ENCODE results near the gene NCAPD2.
A peak's percentile ranks its signal among the peaks of the same experiment; 100 is the strongest.
"Not testable (repeated sequence)": the region's sequence is repeated elsewhere in the genome, so short reads cannot be mapped to it uniquely, and the experiment has no call there.

NCAPD2 gene

DNA sequence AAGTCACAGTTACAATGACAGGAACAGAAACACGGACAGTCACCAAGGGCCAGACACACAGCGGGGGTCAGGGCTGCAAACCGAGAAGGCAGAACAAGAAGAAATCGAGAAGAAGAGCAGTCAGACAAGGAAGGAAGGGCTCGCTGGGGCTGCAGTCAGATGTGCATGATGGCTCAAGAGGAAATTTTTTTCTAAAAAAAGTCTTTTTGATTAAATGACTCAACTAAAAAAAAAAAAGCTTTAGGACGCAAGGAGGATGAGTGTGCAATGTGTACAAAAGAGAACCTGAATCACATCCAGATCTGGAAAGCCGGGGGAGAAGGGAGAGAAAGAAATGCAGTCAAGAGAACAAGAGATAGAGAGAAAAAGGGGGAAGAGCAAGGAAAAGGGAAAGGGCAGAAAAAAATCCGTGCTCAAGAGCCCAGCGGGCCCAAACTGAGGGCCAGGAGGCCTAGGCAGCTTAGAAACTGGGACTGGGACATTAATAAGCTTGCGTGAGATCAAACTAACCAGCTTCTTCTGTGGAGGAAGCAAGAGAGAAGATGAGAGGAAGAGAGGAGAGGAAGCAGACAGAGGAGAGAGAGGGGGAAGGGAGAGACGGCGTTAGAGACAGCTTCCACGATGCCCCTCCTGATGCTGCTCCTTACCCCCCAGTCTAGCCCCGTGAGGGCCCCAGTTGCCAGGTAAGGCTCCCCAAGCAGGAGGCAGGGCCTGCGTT, 55.2 kb downstream of the NCAPD2 start:
- DNase-seq (ENCODE audit: low spot score): no peak

DNA sequence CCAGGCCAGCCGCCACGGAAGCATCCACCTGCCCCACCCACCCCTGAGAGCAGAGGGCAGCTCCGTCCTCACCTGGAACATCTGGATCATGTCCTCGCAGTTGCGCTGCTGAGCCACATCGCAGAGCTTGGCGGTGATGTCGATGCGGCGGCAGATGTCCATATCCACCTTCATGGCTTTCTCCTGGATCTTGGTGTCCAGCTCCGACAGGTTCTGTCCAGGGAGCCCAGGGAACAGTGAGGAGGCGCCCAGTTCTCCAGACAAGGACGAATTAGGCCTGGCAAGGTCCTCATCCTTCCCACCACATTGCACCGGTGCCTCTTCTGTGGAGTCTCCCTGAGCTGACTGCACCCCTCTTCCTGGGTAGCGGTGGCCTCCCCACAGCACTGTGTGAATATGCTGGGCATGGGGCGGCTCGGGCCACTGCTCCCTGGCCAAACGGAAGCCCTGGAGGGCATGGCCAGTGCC, 55.8 kb downstream of the NCAPD2 start:
- no peak for DNase-seq (ENCODE audit: low spot score)

DNA sequence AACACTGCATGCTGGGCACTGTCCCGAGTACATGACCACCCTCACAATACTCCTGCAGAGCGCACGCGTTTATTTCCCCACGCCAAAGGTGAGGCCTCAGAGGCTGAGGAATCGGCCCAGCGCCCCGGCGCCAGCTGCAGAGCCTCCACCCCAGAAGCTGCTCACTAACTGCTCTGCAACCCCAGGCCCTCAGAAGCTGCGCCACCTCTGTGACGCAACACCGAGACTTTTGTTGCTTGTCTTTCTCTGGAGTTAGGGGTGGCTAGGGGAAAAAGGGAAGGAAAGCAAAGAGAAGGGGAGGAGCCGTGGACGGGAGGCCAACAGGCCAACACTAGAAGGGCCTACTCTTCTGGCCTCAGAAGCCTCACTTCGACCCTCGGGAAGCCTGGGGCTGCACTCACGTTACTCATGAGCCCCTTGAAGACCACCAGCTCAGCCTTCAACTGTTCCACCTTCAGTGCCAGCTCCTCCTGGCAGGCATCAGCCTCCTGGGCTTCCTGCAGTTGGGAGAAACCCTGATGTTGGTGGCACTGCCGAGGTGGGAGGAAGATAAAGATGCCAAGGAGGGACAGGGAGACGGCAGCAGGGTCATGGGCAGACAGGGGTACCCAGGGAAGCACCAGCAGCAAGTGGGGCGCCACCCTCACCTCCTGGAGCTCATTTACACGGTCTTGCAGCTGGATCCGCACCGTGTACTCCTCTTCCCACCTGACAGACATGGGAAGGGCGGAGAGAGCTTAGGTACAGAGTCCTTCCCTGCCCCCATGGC, 56.6 kb downstream of the NCAPD2 start:
- DNase-seq (ENCODE audit: low spot score): no peak

DNA sequence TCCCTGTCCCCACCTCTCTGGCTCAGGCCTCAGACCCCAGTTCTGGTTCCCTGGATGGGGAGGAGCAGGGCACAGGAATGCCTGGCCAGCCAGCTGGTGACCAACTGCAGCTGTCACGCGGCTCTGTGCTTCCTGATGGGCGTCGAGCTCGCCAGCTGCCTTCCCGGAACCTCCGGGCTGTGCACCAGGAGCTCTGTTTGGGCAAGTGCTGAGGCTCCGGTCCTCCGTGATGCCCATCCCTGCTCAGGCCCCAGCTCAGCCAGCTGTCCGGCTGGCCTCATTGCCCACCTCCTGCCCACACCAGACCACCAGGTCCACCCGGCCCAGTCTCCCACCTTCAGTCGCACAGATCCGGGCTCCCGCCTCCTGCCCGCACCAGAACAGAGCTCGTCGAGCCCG, 57.2 kb downstream of the NCAPD2 start:
- DNase-seq (ENCODE audit: low spot score): no peak

DNA sequence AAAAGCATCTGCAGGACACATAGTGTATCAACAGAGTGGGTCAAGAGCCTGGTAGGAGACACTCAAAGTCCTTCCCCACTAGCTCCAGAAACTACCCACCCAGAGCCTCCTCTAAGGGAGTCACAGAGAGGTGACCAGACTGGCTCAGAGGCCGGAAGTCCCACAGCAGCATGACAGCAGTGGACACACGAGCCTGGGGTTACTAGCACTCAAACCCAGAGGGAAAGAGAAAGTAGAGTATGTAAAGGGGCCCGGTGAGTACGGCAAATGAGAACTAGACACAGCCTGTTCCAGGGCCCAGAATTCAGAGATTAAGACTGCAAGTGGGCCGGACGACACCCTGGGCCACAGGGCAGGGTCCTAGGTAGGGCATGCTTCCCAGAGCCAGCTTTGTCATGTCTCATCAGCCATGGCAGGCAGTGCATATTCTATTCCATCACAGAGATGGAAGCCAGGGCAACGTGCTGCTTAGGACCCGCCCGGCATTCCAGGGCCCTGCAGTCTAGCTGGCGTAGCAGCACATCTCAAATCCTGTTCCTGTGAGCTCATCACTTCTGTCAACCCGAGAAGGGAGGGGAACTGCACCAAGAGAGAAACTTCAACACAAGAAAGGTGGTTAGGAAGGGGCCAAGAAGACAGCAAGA, 57.7 kb downstream of the NCAPD2 start:
- no peak for DNase-seq (ENCODE audit: low spot score)

DNA sequence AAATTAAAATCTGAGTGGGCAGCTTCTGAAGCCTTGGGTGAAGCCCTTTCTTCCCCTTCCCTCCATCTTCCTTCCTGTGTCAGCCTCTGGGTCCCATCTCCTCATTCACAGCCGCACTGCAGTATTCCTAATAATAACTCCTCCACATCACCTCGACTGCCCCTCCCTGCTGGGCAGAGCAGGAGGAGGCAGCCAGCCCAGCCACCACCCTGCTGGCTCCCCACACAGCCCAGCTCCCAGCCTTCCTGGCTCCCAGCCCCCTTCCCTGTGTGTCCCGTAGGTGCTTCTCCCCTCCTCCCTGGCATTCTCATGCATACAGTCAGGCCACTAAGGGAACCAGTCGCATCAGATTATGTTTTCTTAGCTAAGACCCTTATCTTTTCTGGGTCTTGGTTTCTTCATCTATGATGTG, 58.2 kb downstream of the NCAPD2 start:
- DNase-seq (ENCODE audit: low spot score): no peak

DNA sequence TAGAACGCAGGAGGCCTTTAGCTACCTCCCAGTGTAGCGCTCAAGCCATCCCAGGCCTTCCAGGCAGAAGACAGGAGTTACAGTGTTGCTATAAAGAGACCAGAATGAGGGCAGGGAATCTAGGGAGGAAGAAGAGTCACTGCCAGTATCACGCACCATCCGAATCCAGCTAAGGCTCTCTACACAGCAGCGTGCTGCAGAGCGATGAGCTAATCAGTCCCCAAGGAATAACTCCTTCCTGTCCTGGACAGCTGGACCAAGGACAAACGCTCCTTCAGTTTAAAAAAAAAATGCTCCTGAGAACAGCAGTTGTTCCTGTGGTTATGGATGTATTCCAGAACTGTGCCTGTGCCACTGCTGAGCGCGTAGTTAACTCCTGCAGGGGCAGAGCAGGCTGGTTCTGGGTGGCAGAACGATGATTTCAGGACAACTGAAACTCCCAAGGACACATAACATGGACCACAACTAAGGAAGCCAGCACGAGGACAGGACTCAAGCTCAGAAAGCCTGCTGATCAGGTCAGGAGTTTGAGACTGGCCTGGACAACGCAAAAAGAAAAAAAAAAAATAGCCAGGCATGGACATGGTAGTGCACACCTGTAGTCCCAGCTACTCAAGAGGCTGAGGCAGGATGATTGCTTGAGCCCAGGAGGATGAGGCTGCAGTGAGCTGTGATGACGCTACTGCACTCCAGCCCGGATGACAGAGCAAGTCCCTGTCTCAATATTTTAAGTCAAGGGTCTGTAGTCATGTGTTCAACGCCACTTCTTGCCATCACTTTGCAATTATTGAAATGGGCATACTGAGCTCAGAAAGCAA, 59.4 kb downstream of the NCAPD2 start:
- no peak for DNase-seq (ENCODE audit: low spot score)

DNA sequence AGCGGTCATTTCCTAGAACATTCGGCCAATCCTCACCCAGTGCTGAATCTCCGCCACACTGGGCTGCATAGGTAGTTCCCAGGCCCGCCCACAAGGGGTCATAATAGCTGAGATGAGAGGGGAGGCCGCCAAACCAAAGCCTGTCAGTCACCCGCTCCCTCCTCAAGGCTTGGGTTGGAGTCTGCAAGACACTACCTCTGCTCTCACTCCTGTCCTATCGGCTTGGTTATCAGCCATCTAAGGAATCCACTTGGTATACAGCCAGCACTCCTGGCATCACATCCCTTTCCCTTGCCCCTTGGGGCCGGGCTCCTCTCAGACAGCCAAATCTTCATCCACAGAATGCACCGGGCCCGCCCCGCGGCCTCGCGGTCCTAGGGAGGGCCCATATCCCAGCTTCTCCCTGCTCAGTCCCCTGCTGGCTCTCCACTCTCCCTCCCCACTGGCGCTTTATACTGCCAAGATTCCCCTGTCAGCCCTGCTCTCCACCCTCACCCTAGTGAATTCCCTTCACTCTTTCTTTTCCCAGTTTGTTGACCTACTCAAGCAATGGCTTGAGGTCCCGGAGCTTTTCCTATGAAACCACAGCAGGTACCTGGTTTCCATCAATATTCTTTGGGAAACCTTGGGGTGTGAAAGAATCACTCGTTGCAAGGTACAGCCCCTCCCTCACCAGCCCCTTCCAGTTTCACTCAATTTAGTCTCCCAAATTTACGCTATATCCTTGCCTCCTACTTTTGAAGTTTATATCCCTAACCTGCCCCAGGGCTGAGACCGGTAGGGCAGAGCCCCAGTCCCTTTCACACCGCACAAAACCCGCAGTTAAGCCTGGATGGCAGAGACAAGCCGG, 60.5 kb downstream of the NCAPD2 start:
- peak; percentile 95 for DNase-seq (ENCODE audit: low spot score)

DNA sequence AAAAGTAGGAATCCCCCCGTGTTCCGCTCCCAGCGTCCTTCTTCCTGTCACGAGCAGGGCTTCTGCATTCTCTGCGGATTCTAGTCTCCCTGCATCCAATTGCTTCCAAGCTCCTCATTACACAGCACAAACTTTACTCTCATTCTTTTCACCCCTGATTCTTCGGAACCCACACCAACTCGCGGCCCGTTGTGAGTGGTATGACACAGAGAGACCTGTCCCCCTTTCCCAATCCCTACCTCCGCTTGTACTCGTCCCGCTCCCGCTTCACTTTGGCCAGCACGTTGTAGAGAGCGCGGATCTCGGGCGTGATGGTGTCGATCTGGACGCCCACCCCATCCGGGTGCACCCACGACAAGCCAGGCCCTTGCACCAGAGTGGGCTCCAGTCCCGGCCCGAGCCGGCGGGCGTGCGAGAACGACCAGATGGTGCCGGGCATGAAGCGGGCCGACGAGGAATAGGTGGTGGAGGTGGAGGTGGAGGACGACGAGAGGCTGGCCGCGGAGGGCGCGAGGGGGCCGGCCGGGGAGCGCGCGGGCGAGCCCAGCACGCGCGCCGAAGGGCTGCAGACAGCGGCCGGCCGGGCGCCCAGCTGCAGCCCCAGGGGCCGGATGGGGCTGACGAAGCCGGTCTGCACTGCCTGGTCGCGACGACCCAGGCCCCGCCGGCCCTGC, 61.3 kb downstream of the NCAPD2 start:
- DNase-seq (ENCODE audit: low spot score): peak; percentile 50

DNA sequence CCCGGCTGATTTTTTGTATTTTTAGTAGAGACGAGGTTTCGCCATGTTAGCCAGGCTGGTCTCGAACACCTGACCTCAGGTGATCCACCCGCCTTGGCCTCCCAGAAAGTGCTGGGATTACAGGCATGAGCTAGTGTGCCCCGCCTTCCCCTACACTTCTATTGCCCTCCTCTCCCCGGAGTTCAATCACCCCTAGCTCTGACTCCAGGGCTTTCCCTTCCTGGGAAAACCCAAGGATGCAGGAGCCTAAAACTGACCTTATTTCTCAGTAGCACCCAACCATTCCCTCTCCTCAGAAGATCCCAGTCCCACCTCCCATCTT, 62.6 kb downstream of the NCAPD2 start:
- DNase-seq (ENCODE audit: low spot score): not testable (repeated sequence)

DNA sequence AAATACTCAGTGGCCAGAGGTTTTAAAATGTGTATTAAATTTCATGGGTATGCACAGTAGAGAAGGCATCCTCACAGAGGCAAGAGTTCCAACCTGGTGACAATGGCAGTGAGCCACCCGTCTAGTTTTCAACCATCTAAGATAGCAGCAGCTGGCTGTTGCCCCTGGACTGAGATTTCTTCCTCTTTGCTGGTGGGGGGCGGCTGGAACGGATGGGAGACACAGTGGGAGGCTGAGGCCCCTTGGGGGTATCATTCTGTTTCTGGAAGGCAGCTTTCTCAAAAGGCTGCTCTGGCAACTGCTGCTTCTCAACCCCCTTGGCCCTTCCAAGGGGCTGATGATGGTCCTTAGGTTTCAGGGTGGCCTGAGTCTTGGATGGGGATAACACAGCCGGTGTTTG, 63.0 kb downstream of the NCAPD2 start:
- DNase-seq (ENCODE audit: low spot score): no peak

DNA sequence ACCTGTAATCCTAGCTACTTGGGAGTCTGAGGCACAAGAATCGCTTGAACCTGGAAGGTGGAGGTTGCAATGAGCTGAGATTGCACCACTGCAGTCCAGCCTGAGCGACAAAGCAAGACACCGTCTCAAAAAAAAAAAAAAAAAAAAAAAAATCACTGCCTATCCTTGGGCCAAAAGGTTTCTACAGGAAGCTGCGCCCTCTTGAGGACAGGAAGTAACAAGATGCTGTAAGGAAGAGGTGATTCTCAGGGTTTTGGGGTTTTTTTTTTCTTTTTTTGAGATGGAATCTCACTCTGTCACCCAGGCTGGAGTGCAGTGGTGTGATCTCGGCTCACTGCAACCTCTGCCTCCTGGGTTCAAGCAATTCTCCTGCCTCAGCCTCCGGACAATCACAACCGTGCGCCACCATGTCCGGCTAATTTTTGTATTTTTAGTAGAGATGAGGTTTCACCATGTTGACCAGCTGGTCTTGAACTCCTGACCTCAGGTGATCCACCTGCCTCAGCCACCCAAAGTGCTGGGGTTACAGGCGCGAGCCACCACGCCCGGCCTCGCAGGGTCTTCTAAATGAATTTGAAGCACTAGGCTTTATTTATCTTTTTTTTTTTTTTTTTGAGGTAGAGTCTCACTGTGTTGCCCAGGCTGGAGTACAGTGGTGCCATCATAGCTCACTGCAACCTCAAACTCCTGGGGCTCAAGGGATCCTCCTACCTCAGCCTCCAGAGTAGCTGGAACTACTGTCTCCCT, 64.3 kb downstream of the NCAPD2 start:
- DNase-seq (ENCODE audit: low spot score): peak; percentile 94

DNA sequence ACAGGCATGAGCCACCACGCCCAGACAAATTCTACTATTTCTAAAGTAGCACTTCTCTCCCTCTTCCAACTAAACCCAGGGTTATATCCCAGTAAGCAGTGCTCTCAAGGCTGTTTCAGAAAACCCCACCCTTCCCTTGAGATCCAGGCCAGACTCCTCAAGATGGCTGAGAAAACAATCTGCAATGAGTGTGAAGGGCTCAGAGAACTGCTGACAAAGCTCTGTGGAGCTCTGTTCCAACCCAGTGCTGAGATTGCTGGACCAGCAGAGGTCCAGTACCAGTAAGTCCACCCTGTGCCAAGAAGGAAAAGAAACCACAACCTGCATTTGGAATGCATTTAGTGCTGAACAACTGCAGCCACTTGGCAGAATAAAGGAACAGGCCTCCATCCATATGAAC, 65.6 kb downstream of the NCAPD2 start:
- DNase-seq (ENCODE audit: low spot score): no peak

DNA sequence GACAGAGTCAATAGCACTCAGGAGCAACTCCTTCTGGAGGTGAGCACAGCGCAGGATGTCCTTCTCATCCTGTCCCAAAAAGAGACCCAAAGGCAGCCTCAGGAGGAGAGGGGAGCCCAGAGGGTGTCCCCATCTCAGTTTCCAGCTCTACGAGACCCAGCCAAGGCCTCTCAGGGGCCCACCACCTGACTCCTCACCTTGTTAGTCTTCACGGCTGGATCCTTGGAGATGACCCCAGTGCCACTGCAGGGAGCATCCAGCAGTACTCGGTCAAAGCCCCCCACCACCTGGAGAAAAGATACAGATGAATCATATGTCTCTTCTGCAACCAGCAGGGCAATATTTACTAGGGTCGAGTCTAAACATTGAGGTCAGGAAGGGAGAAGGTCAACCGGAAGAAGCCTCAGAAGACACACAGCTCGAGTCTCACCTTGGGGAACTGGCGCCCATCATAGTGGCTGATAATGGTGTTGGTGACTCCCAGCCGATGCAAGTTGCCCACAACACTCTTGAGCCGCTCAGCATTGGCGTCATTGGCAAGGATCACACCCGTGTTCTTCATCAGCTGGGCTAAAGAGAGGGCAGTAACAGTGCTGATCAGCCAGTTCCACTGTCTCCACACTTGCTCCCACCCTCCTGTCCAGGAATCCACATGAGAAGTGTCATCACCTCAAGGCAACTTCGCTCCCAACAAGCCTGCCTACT, 66.8 kb downstream of the NCAPD2 start:
- no peak for DNase-seq (ENCODE audit: low spot score)

DNA sequence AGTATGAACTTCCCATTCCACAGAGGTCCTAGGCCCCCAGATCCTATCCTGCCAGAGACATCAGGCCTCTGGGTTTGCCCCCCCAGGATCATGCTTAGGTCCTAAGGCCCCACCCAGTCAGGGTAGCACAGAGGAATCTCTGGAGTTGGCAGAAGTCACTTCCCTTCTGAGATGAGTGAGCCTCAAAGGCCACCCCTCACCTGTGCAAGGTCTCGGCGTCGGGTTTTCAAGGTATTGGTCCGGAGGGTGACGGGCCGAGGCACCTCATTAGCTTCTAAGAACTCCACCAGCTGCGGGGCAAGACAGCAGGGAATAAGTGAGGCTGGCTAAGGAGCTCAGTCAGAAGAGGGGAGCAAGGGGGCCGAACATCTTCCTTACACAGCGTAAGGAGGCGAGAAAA, 69.0 kb downstream of the NCAPD2 start:
- no peak for DNase-seq (ENCODE audit: low spot score)

DNA sequence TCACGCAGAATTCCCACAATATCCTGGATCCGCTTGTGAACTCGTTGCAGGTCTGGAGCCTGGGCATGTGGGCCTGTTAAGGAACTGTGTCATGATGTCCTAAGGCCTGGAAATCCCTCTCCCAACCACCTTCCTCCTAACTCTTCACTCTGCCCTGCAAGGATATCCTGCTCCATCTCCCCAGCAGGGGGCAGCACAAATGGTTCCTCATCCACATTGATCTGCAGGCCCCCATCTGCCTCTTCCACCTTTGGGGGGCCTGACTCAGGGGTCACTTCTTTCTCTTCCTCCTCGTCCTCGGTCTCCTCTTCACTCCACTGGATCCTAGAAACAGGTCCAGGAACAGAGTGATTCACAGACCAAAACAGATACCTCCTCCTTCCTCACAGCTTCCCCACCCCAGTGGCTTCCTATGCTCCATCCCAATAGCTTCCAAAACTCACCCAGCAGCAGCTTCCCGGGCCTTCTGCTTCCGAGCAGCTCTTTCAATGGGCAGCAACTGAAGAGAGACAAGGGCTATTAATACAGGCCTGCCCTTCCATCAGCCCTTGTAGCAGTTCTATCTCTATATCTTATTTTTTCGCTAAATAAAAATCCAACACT, 69.6 kb downstream of the NCAPD2 start:
- DNase-seq (ENCODE audit: low spot score): peak; percentile 73

DNA sequence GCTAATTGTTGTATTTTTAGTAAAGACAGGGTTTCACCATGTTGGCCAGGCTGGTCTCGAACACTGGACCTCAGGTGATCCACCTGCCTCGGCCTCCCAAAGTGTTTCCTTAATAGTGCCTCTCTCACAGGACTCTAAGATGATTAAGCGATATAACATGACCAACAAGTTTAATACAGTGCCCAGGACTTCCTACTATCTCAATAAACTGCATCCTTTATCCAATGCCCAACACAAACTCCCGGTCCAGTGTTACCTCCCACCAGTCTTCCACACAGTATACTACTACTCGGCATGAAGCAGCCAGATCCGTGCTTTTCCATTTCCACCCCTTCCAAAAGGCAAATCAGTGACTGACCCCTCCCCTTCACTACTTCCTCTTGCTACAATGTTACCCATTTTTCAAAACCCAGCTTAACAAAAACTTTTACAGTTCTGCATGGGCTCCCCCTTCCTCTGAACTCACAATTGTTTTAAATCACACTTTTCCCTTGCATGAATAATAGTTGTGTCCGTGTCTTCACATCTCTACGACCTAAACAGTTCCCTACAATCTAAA, 73.3 kb downstream of the NCAPD2 start:
- peak; percentile 51 for DNase-seq (ENCODE audit: low spot score)

DNA sequence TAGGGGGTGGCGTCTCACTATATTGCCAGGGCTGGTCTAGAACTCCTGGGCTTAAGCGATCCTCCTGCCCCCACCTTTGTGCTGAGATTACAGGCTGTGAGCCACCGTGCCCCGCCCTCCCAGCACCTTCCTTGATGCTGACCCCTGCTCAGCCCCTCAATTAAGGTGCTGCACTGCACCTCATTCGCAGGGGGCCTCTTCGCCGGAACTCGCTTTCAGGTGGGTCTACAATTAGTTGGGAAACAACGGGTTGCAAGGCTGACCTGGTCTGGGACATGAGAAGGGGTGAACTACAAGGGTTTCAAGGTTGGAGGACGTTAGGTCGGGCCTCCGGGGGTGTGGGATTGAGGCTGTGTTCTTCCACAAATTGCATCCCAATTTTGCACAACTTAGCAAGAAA, 75.4 kb downstream of the NCAPD2 start:
- no peak for DNase-seq (ENCODE audit: low spot score)

DNA sequence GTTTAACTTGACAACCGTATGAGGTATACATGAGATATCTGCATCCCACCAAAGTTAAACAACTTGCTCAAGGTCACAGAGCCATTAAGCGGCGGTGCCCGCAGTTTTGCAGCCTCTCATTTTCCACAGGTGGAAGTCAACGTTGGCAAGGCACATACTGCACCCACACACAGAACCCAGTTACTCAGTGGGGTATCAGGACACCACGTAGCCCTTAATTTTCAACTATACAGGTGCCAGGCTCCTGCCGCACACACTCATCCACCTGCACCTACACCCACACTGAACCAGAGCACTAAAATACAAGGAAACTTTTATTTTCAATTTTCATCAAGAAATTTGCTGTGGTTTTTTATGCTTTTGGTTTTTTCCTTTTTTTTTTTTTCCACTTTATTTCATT, 75.9 kb downstream of the NCAPD2 start:
- no peak for DNase-seq (ENCODE audit: low spot score)

All from NAMALWA (cell line).